ENCODE data around the gene ZSCAN10. TPM values are rescaled to one million over a fixed set of nuclear protein-coding genes. Genes with fewer than 3 reads are reported as not detected.

Gene ZSCAN10
- total and polyA plus RNA-seq, 2 of the 13 experiments (the other 11 are each of a cell fraction or from before 2014, with no cell fraction given) = not detected

DNA sequence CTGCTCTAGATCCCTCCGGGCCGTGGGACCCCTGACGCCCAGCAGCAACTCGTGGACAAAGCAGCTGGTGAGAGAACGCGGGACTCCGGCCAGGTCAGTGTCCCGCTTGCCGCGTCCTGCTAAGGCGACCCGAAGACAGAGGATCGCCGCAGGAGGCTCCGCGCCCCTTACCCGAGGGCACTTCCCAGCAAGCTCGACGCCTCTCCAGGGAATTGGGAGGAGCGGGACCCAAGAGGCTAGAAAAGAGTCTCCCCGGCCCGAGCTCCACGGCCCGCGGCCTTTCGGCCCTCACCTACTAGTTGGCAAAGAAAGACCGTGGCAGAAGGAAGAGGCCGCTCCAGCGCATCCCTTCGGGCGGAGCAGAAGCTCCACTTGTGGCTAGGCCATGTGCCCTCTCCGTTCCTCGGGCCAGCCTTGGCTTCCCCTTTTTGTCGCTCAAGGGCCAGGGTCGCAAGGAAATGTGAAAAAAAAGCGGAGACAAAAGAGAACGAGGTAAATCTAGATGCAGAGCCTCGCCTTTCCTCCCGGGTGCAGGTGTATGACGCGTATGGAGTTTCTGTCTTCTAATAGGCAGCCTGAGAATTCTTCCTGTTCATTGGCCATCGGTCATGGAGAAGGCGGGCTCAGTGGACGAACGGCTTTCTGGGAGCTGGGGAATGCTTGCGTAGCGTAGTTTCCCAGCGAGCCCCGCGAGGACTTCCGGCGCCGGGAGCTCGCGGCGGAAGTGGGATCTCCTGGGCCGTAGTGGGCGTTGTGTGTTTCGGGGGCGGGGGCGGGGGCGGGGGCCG lies 35.4 kb upstream of the ZSCAN10 start, which contains the start of gene ZNF213 (continued):
- TF ChIP-seq, protein P1, sequence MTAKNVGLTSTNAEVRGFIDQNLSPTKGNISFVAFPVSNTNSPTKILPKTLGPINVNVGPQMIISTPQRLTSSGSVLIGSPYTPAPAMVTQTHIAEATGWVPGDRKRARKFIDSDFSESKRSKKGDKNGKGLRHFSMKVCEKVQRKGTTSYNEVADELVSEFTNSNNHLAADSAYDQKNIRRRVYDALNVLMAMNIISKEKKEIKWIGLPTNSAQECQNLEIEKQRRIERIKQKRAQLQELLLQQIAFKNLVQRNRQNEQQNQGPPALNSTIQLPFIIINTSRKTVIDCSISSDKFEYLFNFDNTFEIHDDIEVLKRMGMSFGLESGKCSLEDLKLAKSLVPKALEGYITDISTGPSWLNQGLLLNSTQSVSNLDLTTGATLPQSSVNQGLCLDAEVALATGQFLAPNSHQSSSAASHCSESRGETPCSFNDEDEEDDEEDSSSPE (CRISPR knock-in tag; IDR thresholded peaks at IDR 0.05) = no peak
- TF ChIP-seq, protein P2, sequence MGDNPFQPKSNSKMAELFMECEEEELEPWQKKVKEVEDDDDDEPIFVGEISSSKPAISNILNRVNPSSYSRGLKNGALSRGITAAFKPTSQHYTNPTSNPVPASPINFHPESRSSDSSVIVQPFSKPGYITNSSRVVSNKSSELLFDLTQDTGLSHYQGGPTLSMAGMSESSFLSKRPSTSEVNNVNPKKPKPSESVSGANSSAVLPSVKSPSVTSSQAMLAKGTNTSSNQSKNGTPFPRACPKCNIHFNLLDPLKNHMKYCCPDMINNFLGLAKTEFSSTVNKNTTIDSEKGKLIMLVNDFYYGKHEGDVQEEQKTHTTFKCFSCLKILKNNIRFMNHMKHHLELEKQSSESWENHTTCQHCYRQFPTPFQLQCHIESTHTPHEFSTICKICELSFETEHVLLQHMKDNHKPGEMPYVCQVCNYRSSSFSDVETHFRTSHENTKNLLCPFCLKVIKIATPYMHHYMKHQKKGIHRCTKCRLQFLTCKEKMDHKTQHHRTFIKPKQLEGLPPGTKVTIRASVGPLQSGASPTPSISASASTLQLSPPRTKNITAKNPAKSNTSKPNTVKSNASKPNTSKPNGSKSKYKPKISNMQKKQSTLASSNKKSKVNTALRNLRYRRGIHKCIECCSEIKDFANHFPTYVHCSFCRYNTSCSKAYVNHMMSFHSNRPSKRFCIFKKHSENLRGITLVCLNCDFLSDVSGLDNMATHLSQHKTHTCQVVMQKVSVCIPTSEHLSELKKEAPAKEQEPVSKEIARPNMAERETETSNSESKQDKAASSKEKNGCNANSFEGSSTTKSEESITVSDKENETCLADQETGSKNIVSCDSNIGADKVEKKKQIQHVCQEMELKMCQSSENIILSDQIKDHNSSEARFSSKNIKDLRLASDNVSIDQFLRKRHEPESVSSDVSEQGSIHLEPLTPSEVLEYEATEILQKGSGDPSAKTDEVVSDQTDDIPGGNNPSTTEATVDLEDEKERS (CRISPR knock-in tag; IDR thresholded peaks at IDR 0.05) = no peak
- TF ChIP-seq GLI4 (CRISPR knock-in tag; IDR thresholded peaks at IDR 0.05; ENCODE audit: borderline replicate concordance) (no peak), MIER3 (CRISPR knock-in tag; IDR thresholded peaks at IDR 0.05; ENCODE audit: borderline replicate concordance) (0 out of 2 replicates have a peak, but pooled peaks have one; percentile 15), SIN3A (IDR thresholded peaks at IDR 0.05; ENCODE audit: borderline replicate concordance, low read depth, low read length) (no peak), REXO4 (CRISPR knock-in tag; IDR thresholded peaks at IDR 0.05; ENCODE audit: borderline replicate concordance) (no peak), ZEB1 (IDR thresholded peaks at IDR 0.05; ENCODE audit: insufficient replicate concordance, low read depth) (no peak), ISX (CRISPR knock-in tag; conservative IDR thresholded peaks at IDR 0.05) (no peak), MXI1 (IDR thresholded peaks at IDR 0.05; ENCODE audit: borderline replicate concordance, low read depth, low read length) (peak; percentile 49; the same call in 1 of the 3 replicates), NFYB (CRISPR knock-in tag; IDR thresholded peaks at IDR 0.05) (peak; percentile 87), REL (CRISPR knock-in tag; conservative IDR thresholded peaks at IDR 0.05) (no peak), NAIF1 (CRISPR knock-in tag; IDR thresholded peaks at IDR 0.05; ENCODE audit: borderline replicate concordance) (no peak), TEAD3 (CRISPR knock-in tag; optimal IDR thresholded peaks at IDR 0.05; ENCODE audit: borderline replicate concordance) (peak; percentile 79), DMAP1 (CRISPR knock-in tag; IDR thresholded peaks at IDR 0.05) (no peak; the same call in 1 of the 2 replicates), REPIN1 (CRISPR knock-in tag; IDR thresholded peaks at IDR 0.05; ENCODE audit: borderline replicate concordance, low read depth) (no peak), AHR (CRISPR knock-in tag; IDR thresholded peaks at IDR 0.05) (no peak), ZMYM4 (CRISPR knock-in tag; IDR thresholded peaks at IDR 0.05) (no peak), ZNF24 (IDR thresholded peaks at IDR 0.05) (no peak)
- TF ChIP-seq, protein P3, sequence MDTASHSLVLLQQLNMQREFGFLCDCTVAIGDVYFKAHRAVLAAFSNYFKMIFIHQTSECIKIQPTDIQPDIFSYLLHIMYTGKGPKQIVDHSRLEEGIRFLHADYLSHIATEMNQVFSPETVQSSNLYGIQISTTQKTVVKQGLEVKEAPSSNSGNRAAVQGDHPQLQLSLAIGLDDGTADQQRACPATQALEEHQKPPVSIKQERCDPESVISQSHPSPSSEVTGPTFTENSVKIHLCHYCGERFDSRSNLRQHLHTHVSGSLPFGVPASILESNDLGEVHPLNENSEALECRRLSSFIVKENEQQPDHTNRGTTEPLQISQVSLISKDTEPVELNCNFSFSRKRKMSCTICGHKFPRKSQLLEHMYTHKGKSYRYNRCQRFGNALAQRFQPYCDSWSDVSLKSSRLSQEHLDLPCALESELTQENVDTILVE (CRISPR knock-in tag; IDR thresholded peaks at IDR 0.05) = peak; percentile 79; the same call in 1 of the 2 replicates
- TF ChIP-seq, protein P4, sequence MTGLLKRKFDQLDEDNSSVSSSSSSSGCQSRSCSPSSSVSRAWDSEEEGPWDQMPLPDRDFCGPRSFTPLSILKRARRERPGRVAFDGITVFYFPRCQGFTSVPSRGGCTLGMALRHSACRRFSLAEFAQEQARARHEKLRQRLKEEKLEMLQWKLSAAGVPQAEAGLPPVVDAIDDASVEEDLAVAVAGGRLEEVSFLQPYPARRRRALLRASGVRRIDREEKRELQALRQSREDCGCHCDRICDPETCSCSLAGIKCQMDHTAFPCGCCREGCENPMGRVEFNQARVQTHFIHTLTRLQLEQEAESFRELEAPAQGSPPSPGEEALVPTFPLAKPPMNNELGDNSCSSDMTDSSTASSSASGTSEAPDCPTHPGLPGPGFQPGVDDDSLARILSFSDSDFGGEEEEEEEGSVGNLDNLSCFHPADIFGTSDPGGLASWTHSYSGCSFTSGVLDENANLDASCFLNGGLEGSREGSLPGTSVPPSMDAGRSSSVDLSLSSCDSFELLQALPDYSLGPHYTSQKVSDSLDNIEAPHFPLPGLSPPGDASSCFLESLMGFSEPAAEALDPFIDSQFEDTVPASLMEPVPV (CRISPR knock-in tag; IDR thresholded peaks at IDR 0.05) = no peak
- TF ChIP-seq, protein P5, sequence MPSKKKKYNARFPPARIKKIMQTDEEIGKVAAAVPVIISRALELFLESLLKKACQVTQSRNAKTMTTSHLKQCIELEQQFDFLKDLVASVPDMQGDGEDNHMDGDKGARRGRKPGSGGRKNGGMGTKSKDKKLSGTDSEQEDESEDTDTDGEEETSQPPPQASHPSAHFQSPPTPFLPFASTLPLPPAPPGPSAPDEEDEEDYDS (CRISPR knock-in tag; IDR thresholded peaks at IDR 0.05) = peak; percentile 61
- TF ChIP-seq, protein P6, sequence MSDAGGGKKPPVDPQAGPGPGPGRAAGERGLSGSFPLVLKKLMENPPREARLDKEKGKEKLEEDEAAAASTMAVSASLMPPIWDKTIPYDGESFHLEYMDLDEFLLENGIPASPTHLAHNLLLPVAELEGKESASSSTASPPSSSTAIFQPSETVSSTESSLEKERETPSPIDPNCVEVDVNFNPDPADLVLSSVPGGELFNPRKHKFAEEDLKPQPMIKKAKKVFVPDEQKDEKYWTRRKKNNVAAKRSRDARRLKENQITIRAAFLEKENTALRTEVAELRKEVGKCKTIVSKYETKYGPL (CRISPR knock-in tag; IDR thresholded peaks at IDR 0.05) = no peak
